Neural crest cell (in vitro differentiated cells): ENCODE measurements around the gene OAT. TPM values are rescaled to one million over a fixed set of nuclear protein-coding genes. Genes with fewer than 3 reads are reported as not detected.

Experiments
- DNase-seq: peaks from one replicate; pipeline ENCODE4 v3.0.0; 2021; ENCODE audit warnings: low read depth, mixed read lengths, low spot score
- H3K27ac Mint-ChIP-seq: one replicate; pipeline ENCODE4 v1.8.0; 2021; ENCODE audit warnings: mild to moderate bottlenecking, mixed read lengths; ENCODE audit not compliant: unreplicated experiment
- H3K27me3 Mint-ChIP-seq: 2 replicates; pipeline ENCODE4 v1.8.0; 2021; ENCODE audit warnings: low read depth, mild to moderate bottlenecking, mixed read lengths
- H3K36me3 Mint-ChIP-seq: 2 replicates; pipeline ENCODE4 v1.8.0; 2021; ENCODE audit warnings: low read depth, mild to moderate bottlenecking, mixed read lengths
- H3K4me1 Mint-ChIP-seq: 2 replicates; pipeline ENCODE4 v1.8.0; 2021; ENCODE audit warnings: mixed read lengths
- H3K4me3 Mint-ChIP-seq: one replicate; pipeline ENCODE4 v1.8.0; 2021; ENCODE audit warnings: mild to moderate bottlenecking, mixed read lengths
- H3K9me3 Mint-ChIP-seq: 2 replicates; pipeline ENCODE4 v1.8.0; 2021; ENCODE audit warnings: mixed read lengths
- CTCF ChIP-seq: fragments of 200-600 bp; sonication (generic); conservative IDR thresholded peaks from 2 replicates; pipeline ENCODE4 v1.5.0; 2021; ENCODE audit warnings: antibody characterized with exemption, mild to moderate bottlenecking
- total RNA-seq: library from RNA; stranded (reverse); gene quantifications from 2 replicates; pipeline ENCODE4 v1.2.1, GENCODE V29; 2021

Gene OAT
- total RNA-seq, 1 donor from 2014 or later: 42.5 TPM

- no peak for DNase-seq
- Mint-ChIP-seq H3K36me3 (no peaks in the 10 kb centered on the region), H3K4me1 (peaks cover 11% of the 10 kb centered on the region), H3K9me3 (no peaks in the 10 kb centered on the region), H3K4me3 (no peak overlapping the region), H3K27ac (no peak overlapping the region), H3K27me3 (no peaks in the 10 kb centered on the region)
- TF ChIP-seq CTCF: no peak
Observed at GRCh38 chr10:124356701-124357560, 61.8 kb downstream of the OAT start.

- peaks cover 11% of the 10 kb centered on the region for H3K4me1 Mint-ChIP-seq
- H3K4me3 Mint-ChIP-seq: no peak overlapping the region
- no peaks in the 10 kb centered on the region for H3K36me3 Mint-ChIP-seq
- H3K9me3 Mint-ChIP-seq: no peaks in the 10 kb centered on the region
- no peaks in the 10 kb centered on the region for H3K27me3 Mint-ChIP-seq
- TF ChIP-seq CTCF: no peak
- H3K27ac Mint-ChIP-seq: no peak overlapping the region
- DNase-seq: no peak
Observed at GRCh38 chr10:124354411-124355382, 64.0 kb downstream of the OAT start.

GRCh38 chr10:124353896-124354295, 64.8 kb downstream of the OAT start:
- no peaks in the 10 kb centered on the region for H3K27me3 Mint-ChIP-seq
- no peak for TF ChIP-seq CTCF

GRCh38 chr10:124353091-124353815, 65.5 kb downstream of the OAT start:
- H3K27me3 Mint-ChIP-seq: no peaks in the 10 kb centered on the region
- no peaks in the 10 kb centered on the region for H3K9me3 Mint-ChIP-seq
- no peak overlapping the region for H3K27ac Mint-ChIP-seq
- H3K36me3 Mint-ChIP-seq: no peaks in the 10 kb centered on the region
- TF ChIP-seq CTCF: no peak
- H3K4me1 Mint-ChIP-seq: peaks cover 11% of the 10 kb centered on the region
- H3K4me3 Mint-ChIP-seq: no peak overlapping the region
- no peak for DNase-seq

More at GRCh38 chr10:124353896-124354295, 64.8 kb downstream of the OAT start:
- Mint-ChIP-seq H3K4me3 (no peak overlapping the region), H3K27ac (no peak overlapping the region), H3K9me3 (no peaks in the 10 kb centered on the region), H3K36me3 (no peaks in the 10 kb centered on the region), H3K4me1 (peaks cover 11% of the 10 kb centered on the region)
- no peak for DNase-seq
